Hematopoietic multipotent progenitor cell (in vitro differentiated cells): Measurements from ENCODE around the gene KCNE1. TPM values are rescaled to one million over a fixed set of nuclear protein-coding genes. Genes with fewer than 3 reads are reported as not detected.
"Not testable (repeated sequence)": the region's sequence is repeated elsewhere in the genome, so short reads cannot be mapped to it uniquely, and the experiment has no call there.

Experiments used
- DNase-seq, 3 donors: peaks; one replicate each; pipeline ENCODE4 v3.0.0-alpha.2; 2011 to 2015; ENCODE audit warnings: low read depth in 2 of 3, low spot score in 2 of 3
- total RNA-seq: library from RNA; depleted of rRNA; stranded (reverse); fragments of >200 nt; gene quantifications from one replicate; pipeline ENCODE4 v1.2.3, GENCODE V29; 2012

KCNE1 gene
- total RNA-seq, 1 donor, result 0.27 TPM

DNA sequence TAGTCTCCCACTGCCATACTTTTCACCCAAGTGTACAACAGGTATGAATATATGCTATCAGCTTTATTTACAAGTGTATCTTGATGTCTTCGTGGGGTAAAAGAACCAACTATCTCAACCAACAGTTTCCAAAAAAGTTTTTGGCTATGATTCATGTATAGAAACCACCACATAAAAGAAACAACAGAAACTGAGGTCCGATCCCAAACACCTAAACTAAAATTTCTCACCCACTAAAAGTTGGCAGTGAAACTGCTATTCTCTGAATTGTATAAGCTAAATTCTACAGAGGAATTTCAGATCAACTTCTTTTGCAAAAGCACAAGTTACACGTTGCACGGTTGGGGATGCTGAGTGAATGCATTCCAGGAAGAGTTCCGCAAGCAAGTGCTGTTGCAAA lies 5.0 kb upstream of the KCNE1 start:
- DNase-seq, result no peak

DNA sequence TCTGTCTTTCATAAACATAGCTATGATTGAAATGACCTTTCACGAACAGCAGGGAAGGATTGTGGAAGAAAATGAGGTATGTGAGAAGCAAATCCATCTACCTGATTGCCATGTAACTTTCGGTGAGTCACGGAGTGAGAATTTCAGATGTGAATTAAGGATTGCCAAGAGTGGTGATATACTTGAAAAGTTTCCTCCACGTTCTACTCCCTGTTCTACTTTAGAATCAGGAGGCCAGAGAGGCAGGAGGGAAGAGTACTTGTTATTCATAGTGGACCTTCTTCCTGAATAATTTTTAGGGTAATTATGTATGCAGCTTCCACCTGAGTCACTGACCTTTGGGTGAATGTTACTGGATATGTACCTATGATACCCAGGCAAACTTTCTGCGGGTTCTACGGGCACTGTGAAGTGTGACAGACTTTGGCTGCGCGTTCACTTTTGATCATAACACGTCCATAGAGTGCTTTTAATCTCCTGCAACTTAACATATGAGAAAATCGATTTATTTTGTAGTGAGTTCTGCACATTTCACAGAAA lies 2.6 kb upstream of the KCNE1 start:
- DNase-seq, result no peak

DNA sequence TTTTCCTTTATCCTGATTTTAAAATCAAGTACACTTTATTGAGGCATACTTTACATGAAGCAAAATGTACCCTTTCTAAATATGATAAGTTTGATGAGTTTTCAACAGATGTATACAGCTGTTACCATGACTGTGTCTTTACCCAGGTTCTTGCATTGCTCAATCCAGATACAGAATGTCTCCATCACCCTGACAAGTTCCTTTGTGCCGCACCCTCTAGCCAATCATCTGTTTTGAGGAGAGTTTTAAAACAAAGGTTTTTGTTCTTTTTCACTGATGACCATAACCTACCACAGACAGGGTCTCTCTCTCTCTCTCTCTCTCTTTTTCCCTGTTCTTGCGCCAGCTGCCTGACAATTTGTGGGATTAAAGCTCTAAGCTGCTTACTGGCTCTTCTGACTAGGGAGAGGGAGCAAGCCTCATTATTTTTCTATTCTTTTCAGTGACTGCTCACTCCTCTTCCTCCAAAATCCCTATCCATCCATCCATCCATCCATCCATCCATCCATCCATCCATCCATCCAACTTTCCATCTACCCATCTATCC lies 1.2 kb upstream of the KCNE1 start:
- DNase-seq, result no peak

DNA sequence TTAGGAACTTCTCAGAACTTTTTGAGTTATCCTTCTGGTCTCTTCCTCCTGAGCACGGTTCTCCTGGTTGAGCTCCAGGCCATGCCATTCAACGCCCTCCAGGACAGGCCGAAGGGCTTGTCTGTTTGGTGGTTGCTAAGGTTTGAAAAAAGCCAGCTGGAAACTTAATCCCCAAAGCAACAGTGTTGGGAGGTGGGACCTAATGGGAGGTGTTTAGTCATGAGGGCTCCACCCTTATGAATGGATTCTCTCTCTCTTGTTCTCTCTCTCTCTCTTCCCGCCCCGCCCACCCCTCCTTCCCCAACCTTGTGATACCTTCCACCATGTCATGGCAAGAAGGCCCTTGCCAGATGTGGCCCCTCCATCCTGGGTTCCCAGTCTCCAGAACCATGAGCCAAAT lies 829 bp downstream of the KCNE1 start:
- DNase-seq, result no peak

DNA sequence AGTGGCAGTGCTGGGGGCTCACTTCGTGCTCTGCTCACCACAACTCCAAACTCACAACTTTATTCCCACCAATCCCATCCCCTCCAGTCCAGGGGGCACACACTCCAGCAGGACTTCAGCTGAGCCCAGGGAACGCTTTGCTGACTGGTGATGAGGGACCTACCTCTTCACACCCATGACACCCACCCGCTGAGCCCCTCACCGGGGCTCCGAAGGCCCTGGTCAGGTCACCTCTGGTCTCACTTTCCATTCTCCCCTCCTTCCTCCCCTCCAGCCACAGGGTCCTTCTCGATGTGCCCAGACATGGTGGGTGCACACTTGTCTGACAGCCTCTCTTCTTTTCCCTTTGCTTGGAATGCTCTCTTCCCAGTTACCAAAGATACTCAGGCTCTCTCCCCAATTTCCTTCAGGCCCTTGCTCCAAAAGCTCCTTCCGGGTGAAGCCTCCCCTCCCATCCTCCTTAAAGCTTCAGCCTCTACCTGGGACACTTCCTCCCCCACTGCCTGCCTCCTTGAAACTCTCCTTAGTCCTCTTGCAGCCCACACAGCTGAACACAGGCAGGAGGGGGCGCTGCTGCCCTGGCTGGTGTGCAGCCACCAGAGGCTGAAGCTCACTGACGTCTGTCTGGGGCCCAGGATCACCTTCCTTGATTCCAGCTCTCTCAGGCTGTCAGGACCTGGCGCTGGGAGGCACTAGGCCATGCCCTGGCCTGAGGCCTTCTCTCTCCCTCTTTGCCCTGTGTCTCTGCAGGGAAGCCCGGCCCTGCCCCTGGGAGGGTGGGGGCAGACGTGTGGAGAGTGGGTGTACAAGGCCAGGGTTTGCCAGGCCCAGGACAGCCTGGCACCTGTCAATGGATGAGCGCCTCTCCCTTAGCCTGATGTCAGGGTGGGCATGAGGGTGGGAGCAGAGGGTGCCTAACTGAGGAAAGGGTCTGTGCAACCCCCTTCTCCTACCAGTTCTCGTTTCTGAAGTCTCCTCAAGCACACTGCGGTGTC lies 1.6 kb downstream of the KCNE1 start:
- peak in 2 of 3 donors; percentile 53 to 77 for DNase-seq

DNA sequence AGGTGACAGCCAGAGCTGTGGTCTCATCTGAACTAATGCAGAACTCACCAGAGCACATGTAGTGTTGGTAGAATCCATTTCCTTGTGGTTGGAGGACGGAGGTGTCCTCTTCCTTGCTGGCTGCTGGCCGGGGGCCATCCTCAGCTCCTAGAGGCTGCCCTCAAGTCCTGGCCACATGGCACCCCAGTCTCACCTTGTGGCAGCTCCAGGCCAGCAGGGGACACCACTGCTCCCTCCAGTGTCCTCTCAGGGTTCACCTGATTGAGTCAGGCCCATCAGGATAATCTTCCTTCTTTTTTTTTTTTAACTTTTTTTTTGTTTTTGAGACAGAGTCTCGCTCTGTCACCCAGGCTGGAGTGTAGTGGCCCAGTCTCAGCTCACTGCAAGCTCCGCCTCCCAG lies 2.9 kb downstream of the KCNE1 start:
- no peak for DNase-seq

DNA sequence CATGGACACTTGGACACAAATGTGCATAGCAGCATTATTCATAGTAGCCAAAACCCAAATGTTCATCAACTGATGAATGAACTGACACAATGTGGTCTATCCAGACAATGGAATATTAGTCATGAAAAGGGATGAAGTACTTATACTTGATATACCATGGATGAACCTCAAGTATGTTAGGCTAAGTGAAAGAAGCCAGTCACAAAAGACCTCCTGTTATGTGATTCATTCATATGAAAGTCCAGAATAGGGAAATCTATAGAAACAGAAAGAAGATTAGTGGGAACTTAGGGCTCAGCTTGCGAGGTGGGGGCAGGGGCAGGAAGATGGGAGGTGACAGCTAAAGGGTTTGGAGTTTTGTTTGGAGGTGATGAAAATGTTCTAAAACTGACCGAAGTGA lies 7.4 kb downstream of the KCNE1 start:
- DNase-seq, result no peak

DNA sequence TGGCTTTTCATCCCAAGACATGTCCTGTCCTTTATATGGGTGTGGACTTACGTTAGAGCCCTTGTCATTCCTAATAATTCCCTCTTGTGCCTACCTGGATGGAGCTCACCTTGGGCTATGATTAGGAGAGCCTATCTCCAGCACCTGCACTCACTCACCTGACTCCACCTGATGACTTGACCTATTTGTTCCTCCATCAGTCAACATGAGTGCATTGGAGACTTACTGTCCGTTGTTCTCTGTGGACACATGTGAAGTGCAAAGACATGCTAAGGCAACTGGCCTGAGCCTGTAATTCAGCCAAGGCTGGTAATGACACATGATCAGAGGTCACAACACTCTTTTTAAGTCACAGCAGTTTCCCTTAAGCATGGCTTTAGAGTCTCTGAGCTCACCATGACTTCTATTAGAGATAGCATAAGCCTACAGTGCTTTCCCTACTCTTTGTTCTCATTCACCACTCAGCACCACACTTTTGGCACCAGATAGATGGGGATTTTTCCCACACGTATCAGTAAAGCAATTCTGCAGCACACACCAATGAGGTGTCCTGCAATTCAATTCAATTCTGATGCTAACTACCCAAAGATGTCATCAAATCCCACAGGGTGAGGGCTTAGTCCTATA lies 9.4 kb downstream of the KCNE1 start:
- no peak for DNase-seq

DNA sequence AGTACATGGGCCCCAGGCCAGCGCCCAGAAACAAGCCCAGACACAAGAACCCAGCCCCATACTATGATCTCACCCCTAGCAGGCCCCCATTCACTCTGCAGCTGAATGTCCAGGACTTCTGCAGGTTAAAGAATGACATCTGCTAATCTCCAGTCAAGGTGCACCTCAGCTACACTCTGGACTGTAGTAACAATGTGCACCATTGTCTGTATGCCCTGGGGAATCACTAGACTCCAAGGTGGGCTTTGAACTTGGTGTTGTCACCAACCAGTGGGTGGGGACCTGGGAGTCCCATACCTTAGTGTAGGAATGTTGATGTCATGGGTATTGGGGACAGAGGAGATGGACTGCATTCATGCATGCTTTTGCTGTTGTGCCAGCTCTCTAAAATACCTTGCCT lies 10.3 kb downstream of the KCNE1 start:
- no peak for DNase-seq

DNA sequence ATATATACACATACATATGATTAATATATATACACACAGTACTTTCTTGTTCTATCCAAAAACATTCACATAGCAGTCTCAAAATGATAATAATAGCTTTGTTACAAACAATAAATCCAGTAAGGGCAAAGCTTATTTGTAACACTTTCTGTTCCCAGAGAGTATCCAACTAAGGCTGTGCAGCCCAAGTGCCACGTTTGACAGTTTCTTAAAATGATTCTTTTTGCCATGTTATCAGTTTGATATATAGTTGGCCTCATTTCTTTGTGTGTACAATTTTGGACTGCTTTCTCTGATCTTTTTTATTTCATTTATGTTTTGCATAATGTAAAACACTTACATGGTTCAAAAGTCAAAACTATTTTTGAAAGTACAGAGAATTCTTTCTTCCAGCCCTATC lies 11.8 kb downstream of the KCNE1 start:
- DNase-seq, result no peak

DNA sequence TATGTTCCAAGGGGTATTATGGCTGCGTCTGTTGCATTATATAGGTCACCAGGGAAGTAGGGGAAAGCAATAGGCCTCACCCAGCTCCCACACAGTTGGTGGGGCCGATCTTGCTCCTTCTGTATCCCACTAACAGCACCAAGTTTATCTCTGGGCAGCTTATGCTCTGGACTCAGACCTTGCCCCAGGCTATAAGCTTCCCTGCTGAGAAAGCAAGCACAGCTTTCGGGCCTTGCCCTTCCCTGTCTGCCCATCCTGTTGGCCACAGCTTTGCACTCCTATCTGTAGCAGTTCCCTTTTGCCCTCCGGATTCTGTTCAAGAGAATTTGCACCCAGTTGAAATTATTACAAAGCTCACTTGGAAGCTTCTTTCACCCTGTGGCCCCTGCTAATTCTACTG lies 12.9 kb downstream of the KCNE1 start:
- DNase-seq, result no peak

DNA sequence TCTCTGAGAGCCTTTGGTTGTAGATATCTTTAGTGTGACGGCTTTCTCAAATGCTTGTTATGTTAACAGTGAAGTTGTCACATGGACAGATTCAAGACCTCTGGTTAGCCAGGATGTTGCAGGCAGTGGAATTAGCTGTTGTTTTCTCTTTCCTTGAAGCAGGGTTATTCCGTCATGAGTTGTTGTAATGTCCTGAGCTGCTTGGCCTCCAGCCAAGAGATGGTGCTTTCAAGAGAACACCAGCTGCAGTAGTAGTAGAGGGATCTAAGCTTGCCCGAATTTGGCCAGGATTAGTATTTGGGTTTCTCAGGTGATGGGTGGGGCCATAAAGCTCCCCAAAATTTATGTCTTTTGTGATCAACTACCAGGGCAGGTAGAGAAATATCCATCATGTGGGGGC lies 13.4 kb downstream of the KCNE1 start:
- DNase-seq, result no peak

DNA sequence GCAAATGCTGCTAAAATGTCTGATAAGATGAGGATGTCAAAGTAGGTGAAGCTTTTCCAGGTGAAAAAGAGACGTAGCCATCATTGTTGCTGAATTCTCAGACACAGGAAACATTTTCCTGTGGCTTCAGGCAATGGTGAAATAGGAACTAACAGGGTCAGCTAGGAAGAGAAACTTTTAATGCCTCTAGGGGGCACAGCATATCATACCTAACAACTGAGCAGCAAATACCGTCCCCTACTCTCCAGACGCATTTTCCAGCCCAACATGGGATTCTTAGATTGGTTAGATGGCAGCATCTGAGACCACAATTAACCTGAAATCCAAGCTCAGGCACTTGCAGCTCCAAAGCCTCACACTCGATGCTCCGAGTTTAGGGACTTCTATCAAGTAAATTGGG lies 28.2 kb downstream of the KCNE1 start:
- not testable (repeated sequence) for DNase-seq

DNA sequence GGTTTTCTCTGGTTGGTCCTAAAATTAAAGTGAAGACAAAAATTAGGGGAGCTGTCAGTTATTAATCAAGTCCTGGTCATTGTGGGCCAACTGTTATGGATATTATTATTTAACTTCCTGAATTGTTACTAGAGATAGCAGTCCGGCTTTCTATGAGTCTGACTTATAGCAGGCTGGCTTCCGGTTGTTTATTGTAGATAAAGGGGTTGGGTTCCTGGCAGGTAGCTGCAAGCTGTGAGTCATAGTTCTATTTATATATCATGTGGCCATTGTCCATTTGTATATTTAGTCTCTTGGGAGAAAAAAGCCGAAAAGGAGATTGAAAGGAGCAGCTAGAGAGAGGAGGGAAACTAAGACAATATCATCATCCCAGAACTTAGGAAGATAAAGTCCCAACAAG lies 28.6 kb downstream of the KCNE1 start:
- not testable (repeated sequence) for DNase-seq

DNA sequence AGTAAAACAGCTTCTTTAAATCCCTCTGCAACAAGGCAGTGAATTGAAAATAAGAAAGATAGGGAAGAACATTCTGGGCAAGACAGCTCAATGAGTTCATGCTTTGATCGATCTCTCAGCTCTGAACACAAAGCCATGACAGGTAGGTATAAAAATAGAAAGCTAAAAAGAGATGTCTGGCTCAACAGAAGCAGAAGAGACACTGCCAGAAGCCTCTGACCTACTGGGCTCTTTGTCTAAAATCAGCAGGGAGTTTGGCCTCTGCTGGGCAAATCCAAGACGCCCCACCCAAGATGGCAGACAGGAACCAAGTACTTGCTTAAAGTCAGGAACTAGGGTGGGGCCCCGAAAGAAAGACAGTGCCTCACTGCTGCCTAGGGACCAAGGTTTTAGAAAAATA lies 44.7 kb downstream of the KCNE1 start:
- not testable (repeated sequence) for DNase-seq

DNA sequence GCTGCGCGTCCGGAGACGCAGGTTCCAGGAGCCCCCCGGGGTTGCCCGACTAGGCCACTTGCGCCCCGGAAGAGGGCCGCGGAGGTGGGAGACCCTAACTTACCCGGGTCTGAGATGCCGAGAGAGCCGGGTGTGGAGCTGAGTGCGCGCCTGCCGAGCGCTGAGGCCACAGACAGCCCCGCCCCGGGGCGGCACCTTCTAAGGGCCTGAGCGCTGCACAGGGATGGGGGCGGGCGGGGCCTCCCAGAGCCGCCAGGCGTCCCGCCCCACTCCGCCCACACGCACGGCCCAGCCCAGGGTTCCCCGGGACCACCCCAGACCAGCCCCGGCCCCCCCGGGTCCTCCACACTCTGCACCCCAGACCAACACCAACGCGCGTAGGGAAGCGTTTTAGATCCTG lies 52.6 kb downstream of the KCNE1 start:
- DNase-seq, result not testable (repeated sequence)

DNA sequence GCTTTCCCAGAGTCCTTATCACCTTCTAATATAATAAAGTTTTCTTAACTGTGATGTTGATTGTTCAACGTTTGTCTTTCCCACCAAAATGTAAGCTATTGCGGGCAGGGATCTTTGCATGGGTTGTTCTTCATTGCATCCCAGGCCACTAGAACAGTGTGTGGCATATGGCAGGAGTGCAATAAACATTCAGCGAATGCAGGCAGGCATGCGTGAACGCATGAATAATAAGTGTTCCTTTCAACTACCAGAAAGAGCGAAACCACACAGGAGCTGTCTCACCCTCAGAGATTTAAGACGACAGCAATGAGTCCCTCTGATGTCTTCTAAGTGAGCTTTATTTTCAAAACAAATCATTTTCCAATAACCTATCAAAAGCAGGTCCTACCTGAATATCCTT lies 53.7 kb downstream of the KCNE1 start:
- not testable (repeated sequence) for DNase-seq

DNA sequence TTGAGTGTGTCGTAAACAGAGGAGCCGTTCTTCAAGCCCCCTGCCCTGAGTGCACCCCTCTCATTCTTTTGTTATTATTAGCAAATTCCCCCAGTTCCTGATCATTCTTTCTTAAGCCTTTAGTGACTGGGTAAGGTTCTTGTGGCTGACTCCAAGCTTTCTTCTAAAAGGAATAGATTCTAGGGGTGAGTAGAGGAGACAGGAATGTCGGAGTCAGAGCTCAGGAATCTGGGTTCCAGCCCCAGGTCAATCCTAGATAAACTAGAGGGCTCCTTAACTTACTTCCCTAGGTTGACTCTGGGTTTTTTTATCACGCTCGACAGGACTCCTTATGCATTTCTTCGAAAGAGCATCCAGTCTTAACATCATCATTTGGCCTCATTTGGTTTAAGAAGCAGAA lies 55.8 kb downstream of the KCNE1 start:
- not testable (repeated sequence) for DNase-seq

DNA sequence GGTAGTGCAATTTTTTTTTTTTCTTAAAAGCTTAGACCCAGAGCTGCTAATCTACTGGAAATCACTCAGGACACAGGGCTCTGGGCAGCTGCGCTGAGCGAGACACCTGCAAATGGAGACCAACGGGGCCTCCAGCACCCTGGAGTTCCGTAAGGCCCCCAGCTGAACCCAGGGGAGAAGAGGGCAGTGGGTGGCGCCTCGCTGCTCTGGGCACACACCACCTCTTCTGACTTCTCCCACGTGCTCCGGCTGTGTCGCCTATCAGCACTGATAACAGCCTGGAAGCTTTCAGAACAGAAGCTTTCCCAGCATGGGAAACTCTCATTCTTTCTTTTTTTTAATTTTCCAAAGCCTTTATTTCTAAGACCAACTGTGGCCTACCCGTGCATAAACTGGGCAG lies 56.4 kb downstream of the KCNE1 start:
- DNase-seq, result not testable (repeated sequence)

DNA sequence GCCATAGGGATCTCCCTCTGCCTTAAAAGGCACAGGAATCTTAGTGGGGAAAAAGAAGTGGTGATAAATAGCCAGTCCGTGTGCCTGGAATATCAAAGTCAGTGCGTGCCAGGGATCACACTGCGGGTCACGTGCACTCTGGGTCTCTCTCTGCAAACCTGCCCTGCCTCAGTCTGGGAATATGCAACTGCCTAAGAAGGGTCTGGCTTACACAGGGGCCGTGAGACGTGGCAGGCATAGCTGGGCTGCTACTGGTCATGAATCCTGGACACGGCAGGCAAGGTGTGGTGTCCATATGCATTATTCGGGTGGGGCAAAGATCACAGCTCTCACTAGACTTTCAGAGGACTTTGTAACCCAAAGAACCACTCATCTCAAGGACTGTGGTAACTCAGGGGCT lies 65.0 kb downstream of the KCNE1 start:
- DNase-seq, result not testable (repeated sequence)

DNA sequence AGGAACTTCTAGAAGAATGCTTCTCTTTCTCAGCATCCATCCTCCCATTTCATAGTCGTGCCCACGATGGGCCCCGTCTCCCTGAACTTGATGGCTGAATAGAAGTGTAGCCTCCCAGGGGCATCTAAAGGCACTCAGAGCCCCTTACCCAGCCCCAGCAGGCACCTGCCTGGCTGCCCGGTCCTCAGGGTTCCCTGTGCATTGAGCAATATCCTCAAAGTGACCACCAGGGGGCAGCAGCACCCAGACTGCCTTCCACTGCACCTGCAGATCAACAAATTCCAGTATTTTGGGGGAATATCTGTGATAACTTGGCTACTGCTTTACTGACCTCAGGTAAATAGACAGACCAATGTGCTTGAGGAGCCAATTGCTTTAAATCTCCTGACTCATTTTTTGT lies 68.5 kb downstream of the KCNE1 start:
- DNase-seq, result not testable (repeated sequence)
